ENCODE results near the gene USP25. TPM values are rescaled to one million over a fixed set of nuclear protein-coding genes. Genes with fewer than 3 reads are reported as not detected.

The USP25 gene
- total RNA-seq, 2 donors from 2014 or later, result 44.2 to 48.6 TPM

GRCh38 chr21:15795533-15795932 is 65.8 kb downstream of the USP25 start:
- intact Hi-C loops (cut with DNase I), result no loop called here
- no peak for DNase-seq (ENCODE audit: low spot score)

GRCh38 chr21:15797577-15798363 is 68.0 kb downstream of the USP25 start:
- intact Hi-C loops (cut with DNase I), result no loop called here
- no peak for DNase-seq (ENCODE audit: low spot score)

GRCh38 chr21:15801352-15801863 is 71.6 kb downstream of the USP25 start:
- DNase-seq (ENCODE audit: low spot score), result no peak

GRCh38 chr21:15804247-15805005 is 74.6 kb downstream of the USP25 start:
- DNase-seq (ENCODE audit: low spot score), result no peak
- intact Hi-C loops (cut with DNase I), result no loop called here

More at GRCh38 chr21:15801352-15801863, 71.6 kb downstream of the USP25 start:
- intact Hi-C loops (cut with DNase I), result no loop called here

- DNase-seq (ENCODE audit: low spot score), result no peak
Observed at GRCh38 chr21:15809065-15809464, 79.3 kb downstream of the USP25 start.

GRCh38 chr21:15809818-15810217 is 80.0 kb downstream of the USP25 start:
- no peak for DNase-seq (ENCODE audit: low spot score)
- intact Hi-C loops (cut with DNase I), result no loop called here

More at GRCh38 chr21:15809065-15809464, 79.3 kb downstream of the USP25 start:
- intact Hi-C loops (cut with DNase I), result no loop called here

- DNase-seq (ENCODE audit: low spot score), result no peak
- intact Hi-C loops (cut with DNase I), result no loop called here
Observed at GRCh38 chr21:15815285-15815684, 85.5 kb downstream of the USP25 start.

GRCh38 chr21:15820327-15820726 is 90.5 kb downstream of the USP25 start:
- no peak for DNase-seq (ENCODE audit: low spot score)
- intact Hi-C loops (cut with DNase I), result no loop called here

GRCh38 chr21:15820852-15821379 is 91.1 kb downstream of the USP25 start:
- intact Hi-C loops (cut with DNase I), result no loop called here
- no peak for DNase-seq (ENCODE audit: low spot score)

- intact Hi-C loops (cut with DNase I), result no loop called here
Observed at GRCh38 chr21:15823486-15824150, 93.8 kb downstream of the USP25 start.

GRCh38 chr21:15825700-15826099 is 95.9 kb downstream of the USP25 start:
- no peak for DNase-seq (ENCODE audit: low spot score)
- intact Hi-C loops (cut with DNase I), result no loop called here

More at GRCh38 chr21:15823486-15824150, 93.8 kb downstream of the USP25 start:
- DNase-seq (ENCODE audit: low spot score), result no peak

- intact Hi-C loops (cut with DNase I), result no loop called here
- no peak for DNase-seq (ENCODE audit: low spot score)
Observed at GRCh38 chr21:15826147-15826780, 96.5 kb downstream of the USP25 start.

GRCh38 chr21:15826908-15827601 is 97.3 kb downstream of the USP25 start:
- intact Hi-C loops (cut with DNase I), result no loop called here
- DNase-seq (ENCODE audit: low spot score), result no peak

GRCh38 chr21:15831497-15831896 is 101.7 kb downstream of the USP25 start:
- no peak for DNase-seq (ENCODE audit: low spot score)
- intact Hi-C loops (cut with DNase I), result no loop called here

GRCh38 chr21:15837645-15838044 is 107.9 kb downstream of the USP25 start:
- DNase-seq (ENCODE audit: low spot score), result no peak
- intact Hi-C loops (cut with DNase I), result no loop called here

GRCh38 chr21:15839026-15839425 is 109.2 kb downstream of the USP25 start:
- intact Hi-C loops (cut with DNase I), result no loop called here
- no peak for DNase-seq (ENCODE audit: low spot score)

- no peak for DNase-seq (ENCODE audit: low spot score)
- intact Hi-C loops (cut with DNase I), result no loop called here
Observed at GRCh38 chr21:15839601-15840000, 109.8 kb downstream of the USP25 start.

- no peak for DNase-seq (ENCODE audit: low spot score)
- intact Hi-C loops (cut with DNase I), result no loop called here
Observed at GRCh38 chr21:15840406-15840805, 110.6 kb downstream of the USP25 start.
